H1 (cell line): Measurements from ENCODE around the gene RTN4IP1. TPM values are rescaled to one million over a fixed set of nuclear protein-coding genes. Genes with fewer than 3 reads are reported as not detected.

Experiments
- CTCF ChIA-PET: fragments of 300-600 bp; sonication (Branson Sonifier 250); formaldehyde crosslinking; loops from one replicate; lab custom pipeline; 2021; ENCODE audit not compliant: partially characterized antibody; lab: Charles Lee
- POLR2A ChIA-PET: fragments of 300-600 bp; sonication (Branson Sonifier 250); formaldehyde crosslinking; loops from one replicate; lab custom pipeline; 2021; ENCODE audit warnings: inconsistent platforms; ENCODE audit not compliant: partially characterized antibody; lab: Charles Lee
- DNase-seq, 2 experiments: peaks; one replicate each; pipeline versions ENCODE4 v3.0.0 to v3.0.0-alpha.2; 2010 to 2022; ENCODE audit warnings: low spot score in 2 of 2, low read depth in 1 of 2, mixed read lengths in 1 of 2
- FAIRE-seq: peaks from 2 replicates; lab custom pipeline; 2011; peaks lifted over from hg19 to GRCh38; lab: Jason Lieb, UNC
- H2AFZ ChIP-seq: 2 replicates; pipeline ENCODE4 v1.8.1; 2012; ENCODE audit warnings: low read length, inconsistent platforms
- H2AK5ac ChIP-seq: 2 replicates; pipeline ENCODE4 v1.6.1; 2013; ENCODE audit warnings: low read depth, low read length
- H2BK120ac ChIP-seq: replicated peaks from 2 replicates; pipeline ENCODE3; 2013; ENCODE audit warnings: low read depth, low read length, inconsistent platforms
- H2BK12ac ChIP-seq: 2 replicates; pipeline ENCODE4 v1.6.1; 2013; ENCODE audit warnings: low read depth, low read length
- H2BK15ac ChIP-seq: 2 replicates; pipeline ENCODE4 v1.6.1; 2013; ENCODE audit warnings: low read length
- H2BK20ac ChIP-seq: 2 replicates; pipeline ENCODE4 v1.6.1; 2013; ENCODE audit warnings: low read length
- H2BK5ac ChIP-seq: 2 replicates; pipeline ENCODE4 v1.6.1; 2013; ENCODE audit warnings: low read depth, low read length
- H3K14ac ChIP-seq: 2 replicates; pipeline ENCODE4 v1.6.1; 2013; ENCODE audit warnings: inconsistent platforms; ENCODE audit not compliant: insufficient read length
- H3K18ac ChIP-seq: 2 replicates; pipeline ENCODE4 v1.6.1; 2013; ENCODE audit warnings: low read length; ENCODE audit errors: extremely low read depth
- H3K23ac ChIP-seq: 2 replicates; pipeline ENCODE4 v1.6.1; 2013; ENCODE audit warnings: inconsistent platforms; ENCODE audit not compliant: insufficient read length
- H3K23me2 ChIP-seq: 2 replicates; pipeline ENCODE4 v1.6.1; 2013; ENCODE audit warnings: low read depth, low read length
- H3K27ac ChIP-seq: 2 replicates; pipeline ENCODE4 v1.6.1; 2011; ENCODE audit warnings: low read depth, low read length, inconsistent platforms
- H3K27me3 ChIP-seq, 4 experiments: replicated peaks in 1 of 4; 1 replicate in 1 of 4; 2 replicates in 3 of 4; pipeline versions ENCODE4 v1.6.1 to v1.8.1; 2011 to 2013; ENCODE audit warnings: low read length in 3 of 4, mild to moderate bottlenecking in 3 of 4, inconsistent platforms in 2 of 4, mixed read lengths in 2 of 4, moderate library complexity in 1 of 4; ENCODE audit not compliant: control insufficient read depth in 3 of 4, insufficient read depth in 3 of 4; ENCODE audit errors: extremely low read depth in 1 of 4
- H3K36me3 ChIP-seq, 4 experiments: 2 replicates each; pipeline versions ENCODE4 v1.6.1 to v1.8.1; 2011 to 2013; ENCODE audit warnings: mild to moderate bottlenecking in 4 of 4, low read length in 3 of 4, moderate library complexity in 2 of 4, control low read depth in 1 of 4, inconsistent platforms in 1 of 4; ENCODE audit not compliant: insufficient read depth in 4 of 4, control insufficient read depth in 2 of 4
- H3K4ac ChIP-seq: replicated peaks from 2 replicates; pipeline ENCODE3; 2013; ENCODE audit warnings: low read length, low read depth, mixed read lengths, inconsistent platforms; ENCODE audit not compliant: insufficient read length
- H3K4me1 ChIP-seq, 4 experiments: replicated peaks in 1 of 4; 1 replicate in 1 of 4; 2 replicates in 3 of 4; pipeline versions ENCODE4 v1.6.1 to v1.8.1; 2011 to 2013; ENCODE audit warnings: low read length in 3 of 4, inconsistent platforms in 2 of 4, mixed read lengths in 1 of 4; ENCODE audit not compliant: insufficient read depth in 4 of 4, control insufficient read depth in 3 of 4
- H3K4me2 ChIP-seq, 2 experiments: 2 replicates each; pipeline versions ENCODE4 v1.6.1 to v1.8.1; 2011 to 2013; ENCODE audit warnings: low read depth in 2 of 2, low read length in 2 of 2, control low read depth in 1 of 2, inconsistent platforms in 1 of 2, mild to moderate bottlenecking in 1 of 2; ENCODE audit not compliant: insufficient read depth in 1 of 2
- H3K4me3 ChIP-seq, 4 experiments: fragments of 200-600, 300-600 bp in 1 of 4; sonication (generic), shearing (Covaris generic), sonication (Bioruptor Twin) in 1 of 4; 2 replicates each; pipeline versions ENCODE4 v1.5.1 to v1.8.1; 2011 to 2016; ENCODE audit warnings: low read length in 4 of 4, low read depth in 3 of 4, control low read depth in 2 of 4, inconsistent platforms in 2 of 4, mild to moderate bottlenecking in 2 of 4, mixed read lengths in 1 of 4, moderate library complexity in 1 of 4; ENCODE audit not compliant: insufficient read depth in 2 of 4; ENCODE audit errors: extremely low read depth in 1 of 4
- H3K56ac ChIP-seq: replicated peaks from 2 replicates; pipeline ENCODE3; 2013; ENCODE audit warnings: low read depth, mild to moderate bottlenecking, mixed read lengths, low read length, inconsistent platforms; ENCODE audit not compliant: insufficient read length
- H3K79me1 ChIP-seq: 2 replicates; pipeline ENCODE4 v1.6.1; 2013; ENCODE audit warnings: low read depth, low read length, control low read depth
- H3K79me2 ChIP-seq, 2 experiments: 2 replicates each; pipeline versions ENCODE4 v1.6.1 to v1.8.1; 2012 to 2013; ENCODE audit warnings: low read length in 2 of 2, mild to moderate bottlenecking in 2 of 2, inconsistent platforms in 1 of 2; ENCODE audit not compliant: insufficient read depth in 2 of 2, control insufficient read depth in 1 of 2
- H3K9ac ChIP-seq, 4 experiments: replicated peaks in 1 of 4; 1 replicate in 1 of 4; 2 replicates in 3 of 4; pipeline versions ENCODE4 v1.6.1 to v1.8.1; 2011 to 2013; ENCODE audit warnings: low read depth in 3 of 4, low read length in 3 of 4, control low read depth in 2 of 4, mild to moderate bottlenecking in 2 of 4, moderate library complexity in 2 of 4, inconsistent platforms in 1 of 4; ENCODE audit errors: extremely low read depth in 1 of 4
- H3K9me3 ChIP-seq, 2 experiments: 2 replicates each; pipeline versions ENCODE4 v1.6.1 to v1.8.1; 2012 to 2013; ENCODE audit warnings: mild to moderate bottlenecking in 2 of 2, moderate library complexity in 2 of 2, control low read depth in 1 of 2, inconsistent platforms in 1 of 2, low read depth in 1 of 2, low read length in 1 of 2, mixed read lengths in 1 of 2; ENCODE audit not compliant: insufficient read depth in 2 of 2
- H4K20me1 ChIP-seq, 2 experiments: replicated peaks in 1 of 2; 2 replicates each; pipeline versions ENCODE3 to v1.8.1; 2011 to 2013; ENCODE audit warnings: inconsistent platforms in 2 of 2, low read length in 2 of 2, mild to moderate bottlenecking in 1 of 2; ENCODE audit not compliant: insufficient read depth in 2 of 2, control insufficient read depth in 1 of 2
- H4K5ac ChIP-seq: 2 replicates; pipeline ENCODE4 v1.6.1; 2013; ENCODE audit warnings: low read length, low read depth, mixed read lengths, inconsistent platforms; ENCODE audit not compliant: insufficient read length
- H4K8ac ChIP-seq: 2 replicates; pipeline ENCODE4 v1.8.0; 2013; ENCODE audit warnings: mild to moderate bottlenecking, moderate library complexity, low read length, inconsistent platforms; ENCODE audit not compliant: insufficient read depth; ENCODE audit errors: extremely low read depth
- H4K91ac ChIP-seq: replicated peaks from 2 replicates; pipeline ENCODE3; 2013; ENCODE audit warnings: low read length, mixed read lengths, inconsistent platforms; ENCODE audit not compliant: insufficient read length
- BACH1 ChIP-seq: IDR thresholded peaks from 2 replicates; pipeline ENCODE4 v1.6.1; 2012; ENCODE audit warnings: low read length, improper control_type of control experiment
- CHD1 ChIP-seq: IDR thresholded peaks from 2 replicates; pipeline ENCODE4 v1.6.1; 2012; ENCODE audit warnings: low read depth, low read length, improper control_type of control experiment
- EP300 ChIP-seq, 2 experiments: IDR thresholded peaks; 1 replicate in 1 of 2; 2 replicates in 1 of 2; pipeline ENCODE4 v1.6.1; 2011 to 2012; ENCODE audit warnings: low read depth in 2 of 2, low read length in 2 of 2, mild to moderate bottlenecking in 2 of 2, borderline replicate concordance in 1 of 2, inconsistent platforms in 1 of 2, moderate library complexity in 1 of 2
- POLR2AphosphoS5 ChIP-seq: IDR thresholded peaks from 2 replicates; pipeline ENCODE4 v1.6.1; 2011; ENCODE audit warnings: low read depth, low read length
- RFX5 ChIP-seq: IDR thresholded peaks from 2 replicates; pipeline ENCODE4 v1.6.1; 2011; ENCODE audit warnings: low read depth, low read length, improper control_type of control experiment, borderline replicate concordance
- TAF7 ChIP-seq: optimal IDR thresholded peaks from 2 replicates; pipeline ENCODE3; 2011; ENCODE audit warnings: low read depth, mild to moderate bottlenecking, inconsistent platforms, low read length, moderate library complexity, borderline replicate concordance
- WGBS, 2 experiments: shearing (Covaris generic) in 1 of 2; methylation state at CpG; one replicate each; pipeline versions ENCODE4 v1.1.6 to v1.1.7; 2013 to 2015; ENCODE audit warnings: low lambda C conversion rate in 2 of 2, mixed read lengths in 2 of 2, inconsistent platforms in 1 of 2, low coverage in 1 of 2, missing lambda C conversion rate in 1 of 2; ENCODE audit not compliant: insufficient replicate concordance in 2 of 2, insufficient coverage in 1 of 2, insufficient read length in 1 of 2; ENCODE audit errors: extremely low coverage in 1 of 2, missing lambda C conversion rate in 1 of 2; 5-methylcytosine and 5-hydroxymethylcytosine counted together
- polyA plus RNA-seq, 7 experiments: library from polyadenylated mRNA; depleted of rRNA in 3 of 7; stranded (reverse) in 5 of 7; unstranded in 2 of 7; fragments of >200 nt in 5 of 7; fragments of 200-250 nt in 2 of 7; gene quantifications; 1 replicate in 5 of 7; 2 replicates in 1 of 7; 4 replicates in 1 of 7; pipeline versions ENCODE4 v1.2.1 to v1.2.3, GENCODE V29; 2011 to 2013; ENCODE audit warnings: missing spikeins in 2 of 7, mixed read lengths in 2 of 7
- total RNA-seq: library from RNA; stranded (reverse); fragmentation: NEBNext Ultra II Directional; extraction: Animal tissue kit (Norgen Biotek cat#: 25700); gene quantifications from 2 replicates; pipeline ENCODE4 v1.2.1, GENCODE V29; 2021

Gene RTN4IP1
- total and polyA plus RNA-seq, 2 of the 8 experiments (the other 6 are each of a cell fraction or from before 2014, with no cell fraction given) = 14.6 to 19.5 TPM

GRCh38 chr6:106549521-106549920 is 79.8 kb downstream of the RTN4IP1 start:
- peaks cover 0 to 4% (median 3%) of the 10 kb centered on the region in 4 experiments; a peak in 3 of 7 replicates for H3K4me1 ChIP-seq
- FAIRE-seq (no peak), DNase-seq (no peak)
- H3K27ac ChIP-seq = no peak overlapping the region
- 0 out of 8 replicates have a peak, but pooled peaks cover 0 to 2% (median 0%) of the 10 kb centered on the region in 4 experiments for H3K36me3 ChIP-seq
- no peaks in the 10 kb centered on the region for H3K9me3 ChIP-seq
- 89% methylated on average over 1 of the region's 1 CpG; no CpG with 5 or more reads in 1 of the 2 experiments for WGBS, 2 experiments
- no peak overlapping the region for H2BK12ac ChIP-seq
- H3K4me2 ChIP-seq = no peak overlapping the region
- CTCF ChIA-PET = interaction anchor here (1.7 kb wide), 1 partner anchor 210 kb away, joined by 4 read pairs; no protein-coding TSS in a partner anchor
- no peak overlapping the region for H3K4me3 ChIP-seq
- no peak overlapping the region for H4K8ac ChIP-seq
- no peak overlapping the region for H2BK20ac ChIP-seq
- H2BK15ac ChIP-seq = no peak overlapping the region
- no peak overlapping the region for H3K23ac ChIP-seq
- no peaks in the 10 kb centered on the region for H3K79me1 ChIP-seq
- no peak overlapping the region for H2BK120ac ChIP-seq
- H2AK5ac ChIP-seq = no peak overlapping the region
- no peak overlapping the region for H2AFZ ChIP-seq
- H3K56ac ChIP-seq = no peak overlapping the region
- H2BK5ac ChIP-seq = no peak overlapping the region
- H3K27me3 ChIP-seq = no peaks in the 10 kb centered on the region
- no peak overlapping the region for H4K5ac ChIP-seq
- no peaks in the 10 kb centered on the region for H4K20me1 ChIP-seq
- no peaks in the 10 kb centered on the region for H3K23me2 ChIP-seq
- no peak overlapping the region for H4K91ac ChIP-seq
- no peak overlapping the region for H3K4ac ChIP-seq
- H3K9ac ChIP-seq = no peak overlapping the region
- no peaks in the 10 kb centered on the region for H3K79me2 ChIP-seq
- POLR2A ChIA-PET = no interaction called here
- no peak overlapping the region for H3K14ac ChIP-seq
- no peak overlapping the region for H3K18ac ChIP-seq
- TF ChIP-seq BACH1 = no peak
- TF ChIP-seq CHD1 = no peak
- no peak for TF ChIP-seq EP300 (IDR thresholded peaks at IDR 0.05; ENCODE audit: borderline replicate concordance in 1 of 2, low read depth in 2 of 2, low read length in 2 of 2)
- no peak for TF ChIP-seq RFX5
- no peak for TF ChIP-seq TAF7
- no peak for TF ChIP-seq POLR2AphosphoS5
